ENCODE data around the gene CHKB. TPM values are rescaled to one million over a fixed set of nuclear protein-coding genes. Genes with fewer than 3 reads are reported as not detected.

Gene CHKB
- polyA plus RNA-seq, 1 donor (not counting 4 experiments of a cell fraction or from before 2014, with no cell fraction given), result 49.0 TPM

DNA sequence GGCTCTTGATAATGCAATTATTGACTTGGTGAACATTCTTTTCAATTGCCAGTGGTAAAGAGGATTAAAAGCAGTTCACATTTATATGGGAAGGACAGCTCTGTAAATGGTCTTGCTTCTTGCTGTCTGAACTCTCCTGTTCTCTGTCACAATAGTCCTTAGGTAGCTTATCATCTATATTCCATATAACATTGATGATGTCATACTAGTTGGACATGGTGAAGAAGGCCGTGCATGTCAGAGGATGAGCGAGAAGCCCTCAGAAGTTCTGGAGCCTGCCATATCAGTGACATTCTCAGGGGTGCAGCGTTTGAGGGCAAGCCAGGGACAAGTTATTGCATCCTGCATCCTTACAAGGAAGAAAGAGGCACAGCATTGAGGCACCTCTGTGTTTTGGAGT, 2.6 kb upstream of the CHKB start:
- no peak for DNase-seq (ENCODE audit: low read depth, low spot score)
- dilution Hi-C loops (cut with MboI; ENCODE audit: extremely low pct_ligation_motif_present, low sequenced_read_pairs), result no loop called here

DNA sequence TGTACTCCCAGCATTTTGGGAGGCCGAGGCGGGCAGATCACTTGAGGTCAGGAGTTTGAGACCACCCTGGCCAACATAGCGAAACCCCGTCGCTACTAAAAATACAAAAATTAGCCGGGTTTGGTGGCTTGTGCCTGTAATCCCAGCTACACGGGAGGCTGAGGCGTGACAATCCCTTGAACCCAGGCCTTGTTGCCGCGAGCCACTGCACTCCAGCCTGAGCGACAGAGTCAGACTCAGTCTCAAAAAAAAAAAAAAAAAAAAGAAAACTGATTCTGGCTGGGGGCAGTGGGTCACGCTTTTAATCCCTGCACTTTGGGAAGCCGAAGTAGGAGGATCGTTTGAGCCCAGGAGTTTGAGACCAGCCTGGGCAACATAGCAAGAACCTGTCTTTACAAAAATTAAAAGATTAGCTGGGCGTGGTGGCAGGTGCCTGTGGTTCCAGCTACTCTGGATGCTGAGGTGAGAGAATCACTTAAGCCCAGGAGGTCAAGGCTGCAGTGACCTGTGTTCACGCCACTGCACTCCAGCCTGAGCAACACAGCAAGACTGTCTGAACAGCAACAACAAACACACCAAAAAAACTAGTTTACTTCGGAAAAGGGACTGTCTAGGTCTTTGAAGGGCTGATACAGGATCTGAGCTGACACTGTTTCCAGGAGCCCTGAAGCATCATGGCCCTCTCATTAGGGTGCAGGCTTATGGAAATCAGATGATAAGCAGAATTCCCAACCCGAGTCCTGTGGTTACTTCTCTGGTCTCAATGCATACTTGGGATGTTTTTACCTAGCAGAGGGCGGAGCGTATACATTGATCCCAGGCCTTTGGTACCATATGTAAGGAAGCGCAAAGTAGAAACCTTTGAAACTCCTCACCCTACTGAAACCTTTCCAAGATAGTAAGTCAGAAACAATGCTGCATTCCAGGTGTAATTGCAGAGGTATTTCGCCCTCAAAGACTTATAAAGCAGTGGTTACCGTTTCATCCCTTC, 1.8 kb upstream of the CHKB start:
- Histone ChIP-seq H3K4me2 (ENCODE audit: control insufficient read depth, extremely low read depth, insufficient read depth, low read depth, low read length) (peak overlapping the region; percentile 96), H3K9me1 (ENCODE audit: control insufficient read depth, extremely low read depth, insufficient read depth, low read length) (no peaks in the 10 kb centered on the region), H3K36me3 (ENCODE audit: control insufficient read depth in 2 of 2, extremely low read depth in 1 of 2, insufficient read depth in 2 of 2, low read length in 2 of 2) (peaks cover 1 to 6% of the 10 kb centered on the region in 2 experiments), H3K9ac (ENCODE audit: control insufficient read depth, extremely low read depth, insufficient read depth, low read length) (peak overlapping the region; percentile 95), H4K20me1 (ENCODE audit: control insufficient read depth, extremely low read depth, insufficient read depth, low read length) (no peaks in the 10 kb centered on the region), H3K79me2 (ENCODE audit: control insufficient read depth, insufficient read depth, low read length) (peaks cover 15% of the 10 kb centered on the region), H3K27me3 (ENCODE audit: control insufficient read depth, extremely low read depth, insufficient read depth, low read length) (no peaks in the 10 kb centered on the region), H3K27ac (ENCODE audit: control insufficient read depth, insufficient read depth, low read length) (no peak overlapping the region), H2AFZ (ENCODE audit: control insufficient read depth, low read length) (no peak overlapping the region), H3K4me3 (ENCODE audit: control insufficient read depth in 2 of 3, extremely low read depth in 1 of 3, insufficient read depth in 2 of 3, low read depth in 1 of 3, low read length in 3 of 3) (peak overlapping the region in 1 of 3 experiments; percentile 94), H3K4me1 (ENCODE audit: control insufficient read depth, extremely low read depth, insufficient read depth, low read length) (peaks cover 12% of the 10 kb centered on the region), H3K9me3 (ENCODE audit: control insufficient read depth, low read depth, low read length) (no peaks in the 10 kb centered on the region)
- FAIRE-seq (peak; percentile 52), DNase-seq (ENCODE audit: low read depth, low spot score) (no peak)
- dilution Hi-C loops (cut with MboI; ENCODE audit: extremely low pct_ligation_motif_present, low sequenced_read_pairs), result no loop called here
- TF ChIP-seq EZH2 (IDR thresholded peaks at IDR 0.05; ENCODE audit: low read length) (no peak), CTCF (optimal IDR thresholded peaks at IDR 0.05 in 1 of 3, IDR thresholded peaks at IDR 0.05 in 1 of 3, conservative IDR thresholded peaks at IDR 0.05 in 1 of 3; ENCODE audit: extremely low read depth in 1 of 3, insufficient read depth in 2 of 3, low read length in 3 of 3) (no peak)

More for the DNA sequence above, 2.6 kb upstream of the CHKB start:
- FAIRE-seq, result no peak
- Histone ChIP-seq H3K4me3 (ENCODE audit: control insufficient read depth in 2 of 3, extremely low read depth in 1 of 3, insufficient read depth in 2 of 3, low read depth in 1 of 3, low read length in 3 of 3) (no peak overlapping the region), H3K4me2 (ENCODE audit: control insufficient read depth, extremely low read depth, insufficient read depth, low read depth, low read length) (no peak overlapping the region), H3K27ac (ENCODE audit: control insufficient read depth, insufficient read depth, low read length) (no peak overlapping the region), H3K79me2 (ENCODE audit: control insufficient read depth, insufficient read depth, low read length) (peaks cover 15% of the 10 kb centered on the region), H4K20me1 (ENCODE audit: control insufficient read depth, extremely low read depth, insufficient read depth, low read length) (no peaks in the 10 kb centered on the region), H2AFZ (ENCODE audit: control insufficient read depth, low read length) (no peak overlapping the region), H3K27me3 (ENCODE audit: control insufficient read depth, extremely low read depth, insufficient read depth, low read length) (no peaks in the 10 kb centered on the region), H3K9me1 (ENCODE audit: control insufficient read depth, extremely low read depth, insufficient read depth, low read length) (no peaks in the 10 kb centered on the region), H3K9me3 (ENCODE audit: control insufficient read depth, low read depth, low read length) (no peaks in the 10 kb centered on the region), H3K4me1 (ENCODE audit: control insufficient read depth, extremely low read depth, insufficient read depth, low read length) (peaks cover 12% of the 10 kb centered on the region), H3K36me3 (ENCODE audit: control insufficient read depth in 2 of 2, extremely low read depth in 1 of 2, insufficient read depth in 2 of 2, low read length in 2 of 2) (peaks cover 0 to 2% of the 10 kb centered on the region in 2 experiments), H3K9ac (ENCODE audit: control insufficient read depth, extremely low read depth, insufficient read depth, low read length) (no peak overlapping the region)
- TF ChIP-seq EZH2 (IDR thresholded peaks at IDR 0.05; ENCODE audit: low read length) (no peak), CTCF (optimal IDR thresholded peaks at IDR 0.05 in 1 of 3, IDR thresholded peaks at IDR 0.05 in 1 of 3, conservative IDR thresholded peaks at IDR 0.05 in 1 of 3; ENCODE audit: extremely low read depth in 1 of 3, insufficient read depth in 2 of 3, low read length in 3 of 3) (no peak)
